ENCODE results near the gene DLEC1.

DLEC1 gene

DNA sequence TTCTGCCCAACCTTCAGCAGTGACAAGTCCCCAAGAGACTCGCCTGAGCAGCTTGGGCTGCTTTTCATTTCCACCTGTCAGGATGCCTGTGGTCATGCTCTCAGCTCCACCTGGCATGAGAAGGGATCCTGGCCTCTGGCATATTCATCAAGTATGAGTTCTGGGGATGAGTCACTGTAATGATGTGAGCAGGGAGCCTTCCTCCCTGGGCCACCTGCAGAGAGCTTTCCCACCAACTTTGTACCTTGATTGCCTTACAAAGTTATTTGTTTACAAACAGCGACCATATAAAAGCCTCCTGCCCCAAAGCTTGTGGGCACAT lies 102.9 kb downstream of the DLEC1 start:
- Histone ChIP-seq H3K4me1 (ENCODE audit: control insufficient read depth, insufficient read depth, low read length, poor library complexity, severe bottlenecking) (no peaks in the 10 kb centered on the region), H3K36me3 (ENCODE audit: control insufficient read depth, insufficient read depth, low read length) (peaks cover 7% of the 10 kb centered on the region), H3K4me3 (ENCODE audit: extremely low read depth, insufficient read depth, low read length, poor library complexity, severe bottlenecking) (no peak overlapping the region), H3K9me3 (ENCODE audit: control insufficient read depth, low read length) (peaks cover 3% of the 10 kb centered on the region), H3K27ac (ENCODE audit: low read depth, low read length, severe bottlenecking) (no peak overlapping the region)
- WGBS, 2 experiments (ENCODE audit: insufficient coverage in 2 of 2) = 94 to 97% methylated on average over 2 of the region's 2 CpGs

DNA sequence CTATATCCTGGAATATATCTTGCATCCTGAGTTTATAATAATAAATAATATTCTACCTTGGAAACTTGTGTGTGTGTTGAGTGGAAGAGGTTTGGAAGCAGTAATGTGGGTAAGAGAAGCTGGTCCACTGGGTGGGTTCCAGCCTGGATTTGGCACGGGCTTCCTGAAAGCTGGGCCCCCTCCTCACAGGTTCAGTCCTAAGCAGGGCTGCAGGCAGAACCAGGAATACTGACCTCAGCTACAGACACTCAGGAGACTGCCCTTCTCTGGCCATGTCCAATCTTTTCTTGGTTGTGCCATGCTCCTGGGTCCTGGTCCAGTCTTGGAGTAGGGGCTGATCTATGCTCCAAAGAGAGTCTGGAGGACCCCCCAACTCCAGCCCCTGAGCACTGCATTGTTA lies 104.0 kb downstream of the DLEC1 start:
- WGBS, 2 experiments (ENCODE audit: insufficient coverage in 2 of 2) = 100% methylated on average over 1 of the region's 1 CpG; no CpG with 5 or more reads in 1 of the 2 experiments
- Histone ChIP-seq H3K36me3 (ENCODE audit: control insufficient read depth, insufficient read depth, low read length) (peaks cover 7% of the 10 kb centered on the region), H3K4me1 (ENCODE audit: control insufficient read depth, insufficient read depth, low read length, poor library complexity, severe bottlenecking) (no peaks in the 10 kb centered on the region), H3K4me3 (ENCODE audit: extremely low read depth, insufficient read depth, low read length, poor library complexity, severe bottlenecking) (no peak overlapping the region), H3K9me3 (ENCODE audit: control insufficient read depth, low read length) (peaks cover 3% of the 10 kb centered on the region), H3K27ac (ENCODE audit: low read depth, low read length, severe bottlenecking) (no peak overlapping the region)

DNA sequence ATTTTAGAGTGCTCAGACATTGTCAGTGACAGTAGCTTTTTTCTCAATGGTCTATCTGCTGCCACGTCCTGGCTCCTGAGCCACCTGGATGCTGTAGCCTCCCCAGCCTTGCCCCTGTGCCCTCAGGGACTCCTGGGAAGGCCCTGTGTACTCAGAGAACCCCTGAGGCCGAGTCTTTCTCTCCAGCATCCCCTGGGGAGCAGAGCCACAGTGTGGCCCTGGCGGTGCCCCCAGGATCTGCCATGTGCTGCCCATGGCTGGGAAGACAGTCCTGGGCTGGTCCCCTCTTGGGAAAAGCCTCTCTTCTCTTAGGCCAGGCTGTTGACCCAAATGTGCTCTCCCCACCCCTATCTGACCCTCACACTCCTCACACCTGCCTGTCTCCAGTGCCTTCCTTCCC lies 104.5 kb downstream of the DLEC1 start:
- 62 to 75% methylated on average over 3 of the region's 3 CpGs for WGBS, 2 experiments (ENCODE audit: insufficient coverage in 2 of 2)
- no peak overlapping the region for H3K4me3 ChIP-seq (ENCODE audit: extremely low read depth, insufficient read depth, low read length, poor library complexity, severe bottlenecking)
- peaks cover 7% of the 10 kb centered on the region for H3K36me3 ChIP-seq (ENCODE audit: control insufficient read depth, insufficient read depth, low read length)
- no peak overlapping the region for H3K27ac ChIP-seq (ENCODE audit: low read depth, low read length, severe bottlenecking)
- H3K9me3 ChIP-seq (ENCODE audit: control insufficient read depth, low read length) = peaks cover 3% of the 10 kb centered on the region
- H3K4me1 ChIP-seq (ENCODE audit: control insufficient read depth, insufficient read depth, low read length, poor library complexity, severe bottlenecking) = no peaks in the 10 kb centered on the region

DNA sequence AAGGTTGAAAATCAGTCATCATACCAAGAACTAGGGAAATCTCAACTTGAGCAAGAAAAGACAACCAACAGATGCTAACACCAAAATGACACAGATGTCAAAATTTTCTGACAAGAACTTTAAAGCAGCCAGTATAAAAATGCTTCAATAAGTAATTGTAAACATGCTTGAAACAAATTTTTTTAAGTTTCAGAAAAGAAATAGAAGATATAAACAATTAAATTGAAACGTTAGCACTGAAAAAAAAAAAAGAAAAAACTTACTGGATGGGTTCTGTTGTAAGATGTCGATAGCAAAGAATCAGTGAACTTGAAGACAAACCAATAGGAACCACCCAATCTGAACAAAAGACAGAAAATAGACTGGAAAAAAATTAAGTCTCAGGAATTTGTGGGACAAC lies 107.5 kb downstream of the DLEC1 start:
- Histone ChIP-seq H3K4me3 (ENCODE audit: extremely low read depth, insufficient read depth, low read length, poor library complexity, severe bottlenecking) (no peak overlapping the region), H3K9me3 (ENCODE audit: control insufficient read depth, low read length) (peaks cover 3% of the 10 kb centered on the region), H3K36me3 (ENCODE audit: control insufficient read depth, insufficient read depth, low read length) (no peaks in the 10 kb centered on the region), H3K27ac (ENCODE audit: low read depth, low read length, severe bottlenecking) (no peak overlapping the region), H3K4me1 (ENCODE audit: control insufficient read depth, insufficient read depth, low read length, poor library complexity, severe bottlenecking) (no peaks in the 10 kb centered on the region)
- WGBS, 2 experiments (ENCODE audit: insufficient coverage in 2 of 2) = no CpG with 5 or more reads among the region's 2 CpGs

DNA sequence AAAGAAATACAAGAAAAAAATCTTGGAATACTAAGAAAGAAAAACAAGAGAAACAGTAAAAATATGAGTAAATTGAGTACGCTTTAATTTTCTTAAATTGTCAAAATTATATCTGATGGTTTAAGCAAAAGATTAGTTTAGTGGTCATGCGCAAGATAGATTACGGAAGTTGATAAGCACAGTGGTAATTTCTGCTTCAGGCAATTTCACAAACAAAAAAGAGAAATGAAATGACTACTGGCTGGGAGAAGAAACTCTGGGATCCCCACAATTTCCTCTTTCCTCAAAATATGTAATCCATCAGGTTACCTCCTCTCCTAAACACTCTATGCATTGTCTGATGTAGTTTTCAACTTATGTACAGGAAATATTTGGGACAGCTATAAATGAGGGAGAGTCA lies 108.4 kb downstream of the DLEC1 start:
- Histone ChIP-seq H3K36me3 (ENCODE audit: control insufficient read depth, insufficient read depth, low read length) (no peaks in the 10 kb centered on the region), H3K9me3 (ENCODE audit: control insufficient read depth, low read length) (peaks cover 3% of the 10 kb centered on the region), H3K4me1 (ENCODE audit: control insufficient read depth, insufficient read depth, low read length, poor library complexity, severe bottlenecking) (no peaks in the 10 kb centered on the region), H3K4me3 (ENCODE audit: extremely low read depth, insufficient read depth, low read length, poor library complexity, severe bottlenecking) (no peak overlapping the region), H3K27ac (ENCODE audit: low read depth, low read length, severe bottlenecking) (no peak overlapping the region)
- 90 to 100% methylated on average over 1 to 2 of the region's 3 CpGs for WGBS, 2 experiments (ENCODE audit: insufficient coverage in 2 of 2)

DNA sequence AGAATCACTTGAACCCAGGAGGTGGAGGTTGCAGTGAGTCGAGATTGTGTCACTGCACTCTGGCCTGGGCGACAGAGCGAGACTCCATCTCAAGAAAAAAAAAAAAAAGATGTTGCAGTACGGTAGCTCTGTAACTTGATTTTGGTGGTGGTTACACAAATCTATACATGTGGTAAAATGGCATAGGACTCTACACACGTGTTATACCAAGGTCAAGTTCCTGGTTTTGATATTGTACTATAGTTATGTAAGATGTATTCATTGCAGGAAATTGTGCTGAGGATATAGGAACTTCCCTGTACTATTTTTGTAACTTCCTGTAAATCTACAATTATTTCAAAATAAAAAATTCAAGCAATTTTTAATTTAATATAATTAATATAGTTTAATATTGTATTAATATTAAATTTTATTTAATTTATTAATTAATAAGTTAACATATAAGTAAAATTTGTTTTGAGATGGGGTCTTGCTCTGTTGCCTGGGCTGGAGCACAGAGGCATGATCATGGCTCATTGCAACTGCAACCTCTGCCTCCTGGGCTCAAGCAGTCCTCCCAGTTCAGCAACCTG lies 109.4 kb downstream of the DLEC1 start:
- Histone ChIP-seq H3K4me1 (ENCODE audit: control insufficient read depth, insufficient read depth, low read length, poor library complexity, severe bottlenecking) (no peaks in the 10 kb centered on the region), H3K9me3 (ENCODE audit: control insufficient read depth, low read length) (peaks cover 3% of the 10 kb centered on the region), H3K27ac (ENCODE audit: low read depth, low read length, severe bottlenecking) (no peak overlapping the region), H3K4me3 (ENCODE audit: extremely low read depth, insufficient read depth, low read length, poor library complexity, severe bottlenecking) (no peak overlapping the region), H3K36me3 (ENCODE audit: control insufficient read depth, insufficient read depth, low read length) (no peaks in the 10 kb centered on the region)
- WGBS, 2 experiments (ENCODE audit: insufficient coverage in 2 of 2) = 83 to 86% methylated on average over 4 to 5 of the region's 5 CpGs

DNA sequence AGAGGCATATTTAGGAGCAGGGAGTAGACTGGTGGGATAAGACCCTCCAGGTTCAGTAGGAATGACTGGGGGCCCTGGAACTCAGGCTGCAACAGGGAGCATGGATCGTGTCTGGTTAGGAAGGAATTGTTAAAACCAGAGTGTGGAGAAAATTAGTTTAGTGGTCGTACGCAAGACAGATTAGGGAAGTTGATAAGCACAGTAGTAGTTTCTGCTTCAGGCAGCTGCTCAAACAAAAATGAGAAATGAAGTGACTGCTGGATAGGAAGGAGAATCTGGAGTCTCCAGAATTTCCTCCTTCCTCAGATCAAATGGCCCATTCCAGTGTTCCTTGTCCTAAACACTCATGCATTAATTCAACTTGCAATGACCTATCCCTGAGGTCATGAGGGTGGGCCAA lies 110.7 kb downstream of the DLEC1 start:
- Histone ChIP-seq H3K4me3 (ENCODE audit: extremely low read depth, insufficient read depth, low read length, poor library complexity, severe bottlenecking) (no peak overlapping the region), H3K9me3 (ENCODE audit: control insufficient read depth, low read length) (peaks cover 3% of the 10 kb centered on the region), H3K27ac (ENCODE audit: low read depth, low read length, severe bottlenecking) (no peak overlapping the region), H3K36me3 (ENCODE audit: control insufficient read depth, insufficient read depth, low read length) (no peaks in the 10 kb centered on the region), H3K4me1 (ENCODE audit: control insufficient read depth, insufficient read depth, low read length, poor library complexity, severe bottlenecking) (no peaks in the 10 kb centered on the region)
- 86% methylated on average over 3 of the region's 3 CpGs; no CpG with 5 or more reads in 1 of the 2 experiments for WGBS, 2 experiments (ENCODE audit: insufficient coverage in 2 of 2)

DNA sequence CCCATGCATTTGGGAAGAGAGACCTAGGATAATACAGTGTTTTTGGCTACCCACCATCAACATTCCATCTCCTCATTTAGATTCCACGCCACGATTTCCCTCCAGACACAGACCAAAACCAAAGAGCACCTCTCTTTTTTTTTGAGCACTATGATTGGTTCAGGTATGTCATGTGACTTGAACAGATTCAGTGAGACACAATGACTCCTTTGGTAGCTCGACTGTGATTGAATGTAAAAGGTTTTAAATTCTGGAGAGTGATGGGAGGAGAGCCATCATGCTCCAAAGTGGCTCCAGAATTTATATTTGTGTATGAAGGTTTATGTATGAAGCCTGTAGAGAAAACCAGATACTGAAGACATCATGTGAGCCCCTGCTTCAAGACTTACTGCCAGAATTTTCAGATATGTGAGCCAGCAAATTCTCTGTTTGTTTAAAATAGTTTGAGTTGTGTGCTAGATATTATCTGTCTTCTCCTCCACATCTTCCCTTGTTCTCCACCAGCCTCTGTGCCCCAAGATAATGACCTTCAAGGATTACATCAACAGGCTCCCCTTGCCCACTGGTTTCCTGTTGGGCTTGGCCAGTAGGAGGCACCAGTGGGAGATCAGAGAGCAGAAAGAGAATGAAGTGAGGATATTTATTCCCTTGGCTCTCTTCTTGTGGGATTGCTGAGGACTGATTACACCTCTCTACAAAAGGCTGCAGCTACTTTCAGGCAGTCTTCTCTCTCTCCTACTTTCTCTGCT lies 111.9 kb downstream of the DLEC1 start:
- Histone ChIP-seq H3K36me3 (ENCODE audit: control insufficient read depth, insufficient read depth, low read length) (no peaks in the 10 kb centered on the region), H3K4me3 (ENCODE audit: extremely low read depth, insufficient read depth, low read length, poor library complexity, severe bottlenecking) (no peak overlapping the region), H3K27ac (ENCODE audit: low read depth, low read length, severe bottlenecking) (no peak overlapping the region), H3K4me1 (ENCODE audit: control insufficient read depth, insufficient read depth, low read length, poor library complexity, severe bottlenecking) (no peaks in the 10 kb centered on the region), H3K9me3 (ENCODE audit: control insufficient read depth, low read length) (peaks cover 3% of the 10 kb centered on the region)
- WGBS, 2 experiments (ENCODE audit: insufficient coverage in 2 of 2) = 50 to 78% methylated on average over 1 of the region's 3 CpGs

DNA sequence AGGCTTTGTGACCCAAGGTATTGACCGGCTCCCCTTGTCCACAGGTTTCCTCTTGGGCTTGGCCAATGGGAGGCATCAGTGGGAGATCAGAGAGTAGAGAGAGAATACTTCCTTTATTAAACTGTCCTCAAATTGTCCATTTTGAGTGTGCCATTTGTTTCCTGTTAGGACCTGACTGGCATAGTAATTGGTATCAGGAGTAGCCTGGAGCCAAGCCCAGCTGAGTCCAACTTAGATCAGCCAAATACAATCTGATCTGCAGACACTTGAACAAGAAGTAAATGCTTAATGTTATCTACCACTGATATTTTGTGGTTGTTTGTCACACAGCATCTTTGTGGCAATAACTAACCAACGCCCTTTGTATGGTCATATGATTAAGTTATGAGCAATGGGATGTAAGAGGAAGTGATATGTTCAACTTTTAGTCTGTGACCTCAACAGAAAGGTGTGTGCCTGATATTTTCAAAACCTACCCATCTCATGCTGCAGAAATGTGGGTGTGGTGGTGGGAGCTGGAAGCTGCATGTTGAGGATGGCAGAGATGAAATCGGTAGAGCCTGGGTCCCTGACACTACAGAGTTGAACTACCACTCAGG lies 112.8 kb downstream of the DLEC1 start:
- Histone ChIP-seq H3K36me3 (ENCODE audit: control insufficient read depth, insufficient read depth, low read length) (no peaks in the 10 kb centered on the region), H3K4me1 (ENCODE audit: control insufficient read depth, insufficient read depth, low read length, poor library complexity, severe bottlenecking) (no peaks in the 10 kb centered on the region), H3K9me3 (ENCODE audit: control insufficient read depth, low read length) (no peaks in the 10 kb centered on the region), H3K4me3 (ENCODE audit: extremely low read depth, insufficient read depth, low read length, poor library complexity, severe bottlenecking) (no peak overlapping the region), H3K27ac (ENCODE audit: low read depth, low read length, severe bottlenecking) (no peak overlapping the region)
- 86 to 100% methylated on average over 2 of the region's 3 CpGs for WGBS, 2 experiments (ENCODE audit: insufficient coverage in 2 of 2)

DNA sequence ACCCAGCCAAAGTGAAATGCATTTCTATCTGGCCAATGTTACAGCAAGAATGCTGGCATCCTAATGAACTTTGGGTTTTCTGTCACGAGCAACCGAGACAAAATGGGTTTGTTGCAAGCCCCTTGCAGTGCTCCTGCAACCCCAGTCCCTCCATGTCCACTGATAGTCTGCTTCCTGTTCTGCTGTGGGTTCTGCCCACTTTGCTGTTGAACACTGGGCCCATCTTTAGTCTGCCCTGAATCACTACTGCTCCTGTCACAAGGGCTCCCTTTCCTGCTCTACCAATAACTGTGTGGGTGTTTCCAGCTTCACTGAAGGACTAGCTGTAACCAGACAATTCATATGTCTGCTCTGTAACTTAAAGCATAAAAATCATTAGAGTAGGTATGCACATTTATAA lies 113.6 kb downstream of the DLEC1 start:
- WGBS, 2 experiments (ENCODE audit: insufficient coverage in 2 of 2) = 82 to 84% methylated on average over 2 of the region's 2 CpGs
- Histone ChIP-seq H3K4me3 (ENCODE audit: extremely low read depth, insufficient read depth, low read length, poor library complexity, severe bottlenecking) (no peak overlapping the region), H3K36me3 (ENCODE audit: control insufficient read depth, insufficient read depth, low read length) (no peaks in the 10 kb centered on the region), H3K27ac (ENCODE audit: low read depth, low read length, severe bottlenecking) (no peak overlapping the region), H3K9me3 (ENCODE audit: control insufficient read depth, low read length) (no peaks in the 10 kb centered on the region), H3K4me1 (ENCODE audit: control insufficient read depth, insufficient read depth, low read length, poor library complexity, severe bottlenecking) (no peaks in the 10 kb centered on the region)

DNA sequence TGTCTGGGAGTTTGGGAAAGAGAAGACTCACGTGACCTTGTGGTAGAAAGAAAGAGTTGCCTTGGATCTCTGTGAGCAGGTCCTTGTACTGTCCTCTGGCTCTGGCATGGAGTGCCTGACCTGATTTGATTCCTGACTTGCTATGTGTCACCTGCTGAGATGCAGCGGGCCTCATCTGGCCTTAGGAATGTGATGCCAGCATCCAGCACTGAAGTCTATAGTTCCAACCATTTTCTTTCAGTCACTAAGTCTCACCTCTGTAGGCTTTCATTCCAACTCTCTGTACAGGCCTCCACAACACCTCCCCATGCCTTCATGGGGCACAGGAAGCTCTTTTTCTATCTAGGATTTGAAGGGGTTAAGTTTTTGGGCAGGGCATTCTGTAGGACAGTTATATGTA lies 114.2 kb downstream of the DLEC1 start:
- 80 to 100% methylated on average over 1 of the region's 2 CpGs for WGBS, 2 experiments (ENCODE audit: insufficient coverage in 2 of 2)

More for the DNA sequence above, 114.2 kb downstream of the DLEC1 start:
- Histone ChIP-seq H3K36me3 (ENCODE audit: control insufficient read depth, insufficient read depth, low read length) (no peaks in the 10 kb centered on the region), H3K9me3 (ENCODE audit: control insufficient read depth, low read length) (no peaks in the 10 kb centered on the region), H3K4me3 (ENCODE audit: extremely low read depth, insufficient read depth, low read length, poor library complexity, severe bottlenecking) (no peak overlapping the region), H3K27ac (ENCODE audit: low read depth, low read length, severe bottlenecking) (no peak overlapping the region), H3K4me1 (ENCODE audit: control insufficient read depth, insufficient read depth, low read length, poor library complexity, severe bottlenecking) (no peaks in the 10 kb centered on the region)
